Heart left ventricle (tissue), 16 donors: Measurements from ENCODE around the gene MAP7D1. TPM values are rescaled to one million over a fixed set of nuclear protein-coding genes. Genes with fewer than 3 reads are reported as not detected.

Experiments
- ATAC-seq, 4 donors: fragments of 200-7000 bp; cut with Tn5 transposase; one replicate each; pipeline ENCODE4 v1.9.1; 2020 to 2022; ENCODE audit warnings: moderate library complexity in 4 of 4, mild to moderate bottlenecking in 3 of 4, moderate number of reproducible peaks in 1 of 4
- DNase-seq, 5 donors: peaks; one replicate each; pipeline ENCODE4 v3.0.0-alpha.2; 2020
- H3K27ac ChIP-seq, 12 donors: fragments of 200-600 bp; sonication (generic) in 4 of 12; one replicate each; pipeline versions ENCODE4 v1.5.0 to v1.8.0; 2016 to 2022; ENCODE audit warnings: mild to moderate bottlenecking in 2 of 12
- H3K27me3 ChIP-seq, 9 donors: fragments of 200-600 bp; sonication (generic) in 2 of 9; one replicate each; pipeline versions ENCODE4 v1.5.1 to v1.8.0; 2016 to 2022; ENCODE audit warnings: mild to moderate bottlenecking in 3 of 9
- H3K36me3 ChIP-seq, 9 donors: fragments of 200-600 bp; sonication (generic) in 2 of 9; one replicate each; pipeline versions ENCODE4 v1.5.0 to v1.8.0; 2018 to 2022; ENCODE audit warnings: mild to moderate bottlenecking in 2 of 9
- H3K4me1 ChIP-seq, 12 donors: fragments of 200-600 bp; sonication (generic) in 4 of 12; one replicate each; pipeline versions ENCODE4 v1.5.0 to v1.8.0; 2016 to 2022; ENCODE audit warnings: mild to moderate bottlenecking in 3 of 12
- H3K4me3 ChIP-seq, 12 donors: fragments of 200-600 bp; sonication (generic) in 4 of 12; one replicate each; pipeline versions ENCODE4 v1.5.0 to v1.8.0; 2017 to 2022; ENCODE audit warnings: mild to moderate bottlenecking in 9 of 12, moderate library complexity in 4 of 12
- H3K9me3 ChIP-seq, 12 donors: fragments of 200-600 bp; sonication (generic) in 4 of 12; one replicate each; pipeline versions ENCODE4 v1.5.0 to v1.8.0; 2016 to 2022; ENCODE audit warnings: mild to moderate bottlenecking in 1 of 12
- CTCF ChIP-seq, 12 donors: fragments of 200-600 bp; sonication (generic) in 4 of 12; IDR thresholded peaks; one replicate each; pipeline versions ENCODE4 v1.5.0 to v1.8.0; 2018 to 2022; ENCODE audit warnings: antibody characterized with exemption in 12 of 12, mild to moderate bottlenecking in 5 of 12
- POLR2A ChIP-seq, 2 donors: fragments of 450-650 bp; IDR thresholded peaks; one replicate each; pipeline ENCODE4 v1.6.1; 2017; ENCODE audit warnings: antibody characterized with exemption in 2 of 2, mild to moderate bottlenecking in 2 of 2, moderate library complexity in 2 of 2
- WGBS, 4 donors: extraction: QIAGEN DNeasy Blood & Tissue Kit in 2 of 4; methylation state at CpG; one replicate each; pipeline versions ENCODE4 v1.1.5 to v1.1.7; 2013 to 2018; 5-methylcytosine and 5-hydroxymethylcytosine counted together
- intact Hi-C, 10 donors: fragments of 100-400 bp; cut with DNase I; formaldehyde crosslinking; loops; one replicate each; pipeline versions ENCODE4 v1.11.1 to v1.14.2; 2022
- long read RNA-seq, 3 donors: library from polyadenylated mRNA; unstranded; transcript quantifications; one replicate each; pipeline ENCODE4 v2.0.0, GENCODE V29; 2020 to 2021
- polyA plus RNA-seq, 2 donors: library from polyadenylated mRNA; stranded (reverse); fragments of 200-250 nt; gene quantifications; one replicate each; pipeline ENCODE4 v1.2.3, GENCODE V29; 2013
- total RNA-seq, 9 donors: library from RNA; depleted of rRNA in 2 of 9; stranded (reverse); fragments of >200 nt in 2 of 9; fragmentation: NEBNext Ultra II Directional in 3 of 9; extraction: Animal tissue kit (Norgen Biotek cat#: 25700) in 3 of 9; gene quantifications; one replicate each; pipeline versions ENCODE4 v1.1.0 to v1.2.4, GENCODE V29; 2016 to 2023
- donor health status: ischemic (EF 13 %, LVEDD 7.1; RV severe dilation, severe dysfunction).
- donor health status: healthy with polysubstance abuse.
- donor health status: DM: no; HTN: yes; CAD: no.
- donor health status: DM: no; HTN: no; CAD: no.
- donor health status: ischemic (EF 25% LVEDD 6.9; RV normal size, moderate dysfunction).
- donor health status: ischemic (EF 25% LVEDD 5.7; RV mildly dilated, moderate dysfunction).
- donor health status: healthy.
- donor health status: DM: yes; HTN: yes; CAD: no.
- donor health status: ischemic (EF 35%, LVEDD 5.7; RV mildly dilated, moderate dysfunction).
- donor health status: nonischemic (EF 11% LVEDD 7.7; RV severe dilation, severe dysfunction).
- donor health status: DM: yes; HTN: yes; CAD: no.
- donor health status: PGD.
- donor health status: ischemic (EF 29% LVEDD 5.4; RV normal size, mild dysfunction).
- donor health status: nonischemic (EF 23%, LVEDD 6.1; RV moderate dilation, normal function).

MAP7D1 gene
- total RNA-seq, result 100 to 1,000 TPM; 249 to 706 (median 328) TPM
- 100 to 1,000 TPM; 236 to 331 TPM for polyA plus RNA-seq
- long read RNA-seq, donor 1, transcript MAP7D1-201 (16 exons, 3,456 nt), result minor isoform, 6 of 172 reads
- long read RNA-seq, donor 1, transcript MAP7D1-203 (18 exons, 3,238 nt), result major isoform, 21 of 172 reads
- long read RNA-seq, donor 1, partial matches to known transcripts, result 107 of 172 reads
- long read RNA-seq, donor 1, other reads (novel, unspliced or antisense), result 37 of 172 reads
- long read RNA-seq, donor 2, partial matches to known transcripts, result 18 of 34 reads
- long read RNA-seq, donor 2, other reads (novel, unspliced or antisense), result 16 of 34 reads
- long read RNA-seq, donor 3, transcript MAP7D1-203 (18 exons, 3,238 nt), result minor isoform, 15 of 202 reads
- long read RNA-seq, donor 3, transcript MAP7D1-201 (16 exons, 3,456 nt), result major isoform, 18 of 202 reads
- long read RNA-seq, donor 3, partial matches to known transcripts, result 100 of 202 reads
- long read RNA-seq, donor 3, other reads (novel, unspliced or antisense), result 69 of 202 reads

- H3K36me3 ChIP-seq, result peaks cover 0 to 5% (median 0%) of the 10 kb centered on the region in 9 donors
- peak within 1 kb of the TSS; percentile 86 to 100 (median 100) for H3K27ac ChIP-seq
- H3K9me3 ChIP-seq, result no peaks in the 10 kb centered on the region
- peak within 1 kb of the TSS; percentile 77 to 100 (median 98) for H3K4me3 ChIP-seq
- WGBS, 4 donors, result 0 to 1% (median 0%) methylated on average over 8 to 88 of the region's 88 CpGs
- TF ChIP-seq CTCF (IDR thresholded peaks at IDR 0.05), result no peak
- TF ChIP-seq POLR2A (IDR thresholded peaks at IDR 0.05), result peak; percentile 78 to 90
- peak; percentile 53 to 77 (median 72) for ATAC-seq
- peaks cover 21 to 79% (median 66%) of the 10 kb centered on the region in 12 donors for H3K4me1 ChIP-seq
- no peaks in the 10 kb centered on the region for H3K27me3 ChIP-seq
- DNase-seq, result peak; percentile 91 to 96 (median 92)
- intact Hi-C loops, result loop anchor here in 2 of 10 donors (2.0 to 5.0 kb wide), 2 partner anchors 67 to 69 kb away; partner anchors contain the start of gene THRAP3 (in 2 of the 2)
These were observed at the start of gene MAP7D1 for GRCh38 chr1:36155408-36156328. Gene MAP7D1, plus strand, starts transcription at chr1:36156160. Its CDS starts 258 bp downstream, at chr1:36156418.

- DNase-seq, result no peak
- no peak overlapping the region for H3K4me3 ChIP-seq
- ATAC-seq, result no peak
- no peaks in the 10 kb centered on the region for H3K36me3 ChIP-seq
- no peak for TF ChIP-seq POLR2A (IDR thresholded peaks at IDR 0.05)
- TF ChIP-seq CTCF (IDR thresholded peaks at IDR 0.05), result no peak
- H3K9me3 ChIP-seq, result no peaks in the 10 kb centered on the region
- no peak overlapping the region for H3K27ac ChIP-seq
- 44 to 62% (median 50%) methylated on average over 5 of the region's 5 CpGs for WGBS, 4 donors
- intact Hi-C loops, result loop anchor here in 1 of 10 donors (10.0 kb wide), 2 partner anchors 79 to 189 kb away; no protein-coding TSS in a partner anchor
- H3K4me1 ChIP-seq, result no peaks in the 10 kb centered on the region
- no peaks in the 10 kb centered on the region for H3K27me3 ChIP-seq
These were observed 49.7 kb upstream of the MAP7D1 start for GRCh38 chr1:36106269-36106668.

- no peaks in the 10 kb centered on the region for H3K36me3 ChIP-seq
- no peak for DNase-seq
- H3K27ac ChIP-seq, result no peak overlapping the region
- H3K27me3 ChIP-seq, result no peaks in the 10 kb centered on the region
- no peak overlapping the region for H3K4me3 ChIP-seq
- no peaks in the 10 kb centered on the region for H3K4me1 ChIP-seq
- intact Hi-C loops, result loop anchor here in 1 of 10 donors (10.0 kb wide), 2 partner anchors 77 to 187 kb away; no protein-coding TSS in a partner anchor
- no peaks in the 10 kb centered on the region for H3K9me3 ChIP-seq
- WGBS, 4 donors, result 82 to 86% (median 83%) methylated on average over 9 of the region's 9 CpGs
- TF ChIP-seq CTCF (IDR thresholded peaks at IDR 0.05) (no peak), POLR2A (IDR thresholded peaks at IDR 0.05) (no peak)
- ATAC-seq, result peak in 1 of 4 donors; percentile 20
These were observed 48.6 kb upstream of the MAP7D1 start for GRCh38 chr1:36107394-36107793.
